ENCODE measurements around the gene L3HYPDH. TPM values are rescaled to one million over a fixed set of nuclear protein-coding genes. Genes with fewer than 3 reads are reported as not detected.

L3HYPDH gene
- total RNA-seq, 1 donor from 2014 or later: 20.1 TPM

GRCh38 chr14:59438195-59438647, 46.0 kb downstream of the L3HYPDH start:
- Mint-ChIP-seq H3K9me3 (ENCODE audit: low read depth) (peaks cover 6% of the 10 kb centered on the region), H3K4me3 (ENCODE audit: low read depth) (no peak overlapping the region), H3K27ac (no peak overlapping the region), H3K36me3 (ENCODE audit: insufficient read depth) (no peaks in the 10 kb centered on the region), H3K4me1 (ENCODE audit: low read depth) (peaks cover 7% of the 10 kb centered on the region), H3K27me3 (no peaks in the 10 kb centered on the region)
- DNase-seq (ENCODE audit: low spot score, unreplicated experiment): no peak
- TF ChIP-seq CTCF (IDR thresholded peaks at IDR 0.05; ENCODE audit: unreplicated experiment): no peak

- Mint-ChIP-seq H3K36me3 (ENCODE audit: insufficient read depth) (no peaks in the 10 kb centered on the region), H3K9me3 (ENCODE audit: low read depth) (peaks cover 6% of the 10 kb centered on the region), H3K4me3 (ENCODE audit: low read depth) (no peak overlapping the region), H3K27ac (no peak overlapping the region), H3K4me1 (ENCODE audit: low read depth) (peaks cover 5% of the 10 kb centered on the region), H3K27me3 (no peaks in the 10 kb centered on the region)
- DNase-seq (ENCODE audit: low spot score, unreplicated experiment): no peak
- no peak for TF ChIP-seq CTCF (IDR thresholded peaks at IDR 0.05; ENCODE audit: unreplicated experiment)
Observed at GRCh38 chr14:59435987-59436386, 48.2 kb downstream of the L3HYPDH start.

DNA sequence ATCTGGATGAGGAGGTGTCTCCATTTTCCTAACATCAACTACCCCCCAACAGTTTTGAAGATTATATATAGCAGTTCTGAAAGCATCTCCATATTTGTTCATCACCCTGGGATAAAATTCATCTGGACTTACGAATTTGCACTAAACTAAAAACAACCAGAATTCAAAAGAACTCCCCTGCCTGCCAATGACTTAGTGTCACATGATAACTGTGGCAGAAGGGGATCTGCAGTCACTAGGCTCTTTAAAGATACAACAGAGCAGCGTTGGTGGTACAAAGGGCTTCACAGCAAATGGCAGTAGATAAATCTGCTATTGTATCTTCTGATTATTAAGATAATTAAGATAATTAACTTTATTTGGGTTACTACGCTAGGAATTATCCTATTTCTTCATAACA, 49.1 kb downstream of the L3HYPDH start:
- no peak for DNase-seq (ENCODE audit: low spot score, unreplicated experiment)
- no peaks in the 10 kb centered on the region for H3K36me3 Mint-ChIP-seq (ENCODE audit: insufficient read depth)
- H3K27me3 Mint-ChIP-seq: no peaks in the 10 kb centered on the region
- no peak overlapping the region for H3K27ac Mint-ChIP-seq
- peaks cover 1% of the 10 kb centered on the region for H3K4me1 Mint-ChIP-seq (ENCODE audit: low read depth)
- no peak overlapping the region for H3K4me3 Mint-ChIP-seq (ENCODE audit: low read depth)
- no peak for TF ChIP-seq CTCF (IDR thresholded peaks at IDR 0.05; ENCODE audit: unreplicated experiment)
- H3K9me3 Mint-ChIP-seq (ENCODE audit: low read depth): peaks cover 6% of the 10 kb centered on the region

- no peaks in the 10 kb centered on the region for H3K9me3 Mint-ChIP-seq (ENCODE audit: low read depth)
- peaks cover 6% of the 10 kb centered on the region for H3K27me3 Mint-ChIP-seq
- no peak for TF ChIP-seq CTCF (IDR thresholded peaks at IDR 0.05; ENCODE audit: unreplicated experiment)
- no peak for DNase-seq (ENCODE audit: low spot score, unreplicated experiment)
- no peak overlapping the region for H3K27ac Mint-ChIP-seq
- no peaks in the 10 kb centered on the region for H3K36me3 Mint-ChIP-seq (ENCODE audit: insufficient read depth)
- no peaks in the 10 kb centered on the region for H3K4me1 Mint-ChIP-seq (ENCODE audit: low read depth)
- H3K4me3 Mint-ChIP-seq (ENCODE audit: low read depth): no peak overlapping the region
Observed at GRCh38 chr14:59429790-59430189, 54.4 kb downstream of the L3HYPDH start.

GRCh38 chr14:59428581-59429012, 55.6 kb downstream of the L3HYPDH start:
- no peak for TF ChIP-seq CTCF (IDR thresholded peaks at IDR 0.05; ENCODE audit: unreplicated experiment)
- Mint-ChIP-seq H3K27me3 (peaks cover 6% of the 10 kb centered on the region), H3K36me3 (ENCODE audit: insufficient read depth) (no peaks in the 10 kb centered on the region), H3K4me1 (ENCODE audit: low read depth) (no peaks in the 10 kb centered on the region), H3K9me3 (ENCODE audit: low read depth) (no peaks in the 10 kb centered on the region), H3K4me3 (ENCODE audit: low read depth) (no peak overlapping the region), H3K27ac (no peak overlapping the region)
- DNase-seq (ENCODE audit: low spot score, unreplicated experiment): no peak
